HepG2 (cell line): Measurements from ENCODE around the gene CTNNBL1. TPM values are rescaled to one million over a fixed set of nuclear protein-coding genes. Genes with fewer than 3 reads are reported as not detected.

Experiments used
- AHDC1 ChIP-seq: sonication (generic); formaldehyde crosslinking; IDR thresholded peaks from 2 replicates; pipeline ENCODE4 v1.5.1; 2020; ENCODE audit warnings: mild to moderate bottlenecking, missing genetic modification reagents, borderline replicate concordance
- AHR ChIP-seq: IDR thresholded peaks from 2 replicates; pipeline ENCODE4 v1.6.1; 2018; ENCODE audit warnings: missing genetic modification reagents, missing compliant biosample characterization
- ARNT ChIP-seq: fragments of 450-650 bp; IDR thresholded peaks from 2 replicates; pipeline ENCODE4 v1.6.1; 2017
- CHD2 ChIP-seq: IDR thresholded peaks from 2 replicates; pipeline ENCODE4 v1.6.1; 2011; ENCODE audit warnings: low read depth, low read length, improper control_type of control experiment
- EZH2 ChIP-seq: conservative IDR thresholded peaks from 2 replicates; pipeline ENCODE4 v1.6.1; 2012; ENCODE audit warnings: mild to moderate bottlenecking, low read depth, low read length, moderate library complexity
- FOXK1 ChIP-seq: sonication (generic); formaldehyde crosslinking; IDR thresholded peaks from 2 replicates; pipeline ENCODE4 v1.4.0; 2020; ENCODE audit warnings: low read depth, missing genetic modification reagents, borderline replicate concordance
- MAF1 ChIP-seq: sonication (generic); formaldehyde crosslinking; IDR thresholded peaks from 2 replicates; pipeline ENCODE4 v1.5.0; 2020; ENCODE audit warnings: missing genetic modification reagents, borderline replicate concordance
- RERE ChIP-seq: IDR thresholded peaks from 2 replicates; pipeline ENCODE4 v1.6.1; 2016; ENCODE audit warnings: low read depth, missing genetic modification reagents, missing compliant biosample characterization
- SPEN ChIP-seq: sonication (generic); formaldehyde crosslinking; IDR thresholded peaks from 2 replicates; pipeline ENCODE4 v1.5.1; 2020; ENCODE audit warnings: low read depth, mild to moderate bottlenecking, missing genetic modification reagents
- SRY ChIP-seq: sonication (generic); formaldehyde crosslinking; IDR thresholded peaks from 2 replicates; pipeline ENCODE4 v1.8.0; 2022; ENCODE audit warnings: mild to moderate bottlenecking, missing genetic modification reagents
- TFDP2 ChIP-seq: sonication (generic); formaldehyde crosslinking; IDR thresholded peaks from 2 replicates; pipeline ENCODE4 v1.4.0; 2020; ENCODE audit warnings: missing genetic modification reagents
- ZNF652 ChIP-seq: IDR thresholded peaks from 2 replicates; pipeline ENCODE4 v1.6.1; 2016; ENCODE audit warnings: low read depth, borderline replicate concordance
- ZNF704 ChIP-seq: sonication (generic); formaldehyde crosslinking; IDR thresholded peaks from 2 replicates; pipeline ENCODE4 v1.8.1; 2023; ENCODE audit warnings: mild to moderate bottlenecking, inconsistent platforms, moderate library complexity, missing genetic modification reagents, borderline replicate concordance
- ZSCAN30 ChIP-seq: sonication (generic); formaldehyde crosslinking; IDR thresholded peaks from 2 replicates; pipeline ENCODE4 v1.5.0; 2020; ENCODE audit warnings: mild to moderate bottlenecking, missing genetic modification reagents
- polyA plus RNA-seq, 8 experiments: library from polyadenylated mRNA; depleted of rRNA in 3 of 8; stranded (reverse) in 7 of 8; unstranded in 1 of 8; fragments of >200 nt; fragmentation: Illumina TruSeq in 4 of 8; extraction: Trizol in 4 of 8; gene quantifications; 2 replicates each; pipeline versions ENCODE4 v1.2.1 to v1.2.3, GENCODE V29; 2011 to 2016; ENCODE audit warnings: low read depth in 4 of 8, missing spikeins in 1 of 8, mixed read lengths in 1 of 8; ENCODE audit not compliant: insufficient read depth in 1 of 8
- total RNA-seq, 5 experiments: library from RNA; depleted of rRNA; stranded (reverse); fragments of >200 nt; fragmentation: Illumina TruSeq; extraction: Trizol; gene quantifications; 2 replicates each; pipeline ENCODE4 v1.2.3, GENCODE V29; 2016; ENCODE audit warnings: low read depth in 1 of 5
- TF ChIP-seq, protein P1 (sequence below): sonication (generic); formaldehyde crosslinking; IDR thresholded peaks from 2 replicates; pipeline ENCODE4 v1.4.0; 2020; ENCODE audit warnings: missing genetic modification reagents

The CTNNBL1 gene
- total and polyA plus RNA-seq, 2 of the 13 experiments (the other 11 are each of a cell fraction or from before 2014, with no cell fraction given) = 49.3 to 94.6 TPM

GRCh38 chr20:37901654-37902503, 208.0 kb downstream of the CTNNBL1 start (continued):
- TF ChIP-seq SPEN (CRISPR knock-in tag) (no peak), SRY (CRISPR knock-in tag) (no peak), ZNF704 (no peak), AHR (CRISPR knock-in tag) (no peak), CHD2 (no peak), FOXK1 (no peak), RERE (CRISPR knock-in tag) (no peak), ARNT (no peak), MAF1 (no peak), ZNF652 (CRISPR knock-in tag) (no peak), EZH2 (peak; percentile 41; the same call in 1 of the 2 replicates), AHDC1 (CRISPR knock-in tag) (no peak), TFDP2 (CRISPR knock-in tag) (no peak), ZSCAN30 (CRISPR knock-in tag) (no peak)
- TF ChIP-seq, protein P1, sequence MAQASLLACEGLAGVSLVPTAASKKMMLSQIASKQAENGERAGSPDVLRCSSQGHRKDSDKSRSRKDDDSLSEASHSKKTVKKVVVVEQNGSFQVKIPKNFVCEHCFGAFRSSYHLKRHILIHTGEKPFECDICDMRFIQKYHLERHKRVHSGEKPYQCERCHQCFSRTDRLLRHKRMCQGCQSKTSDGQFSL (CRISPR knock-in tag) = peak; percentile 76
